Sigmoid colon (tissue), 4 donors: ENCODE results near the gene TSC22D1.

ENCODE experiments used
- EP300 ChIP-seq, 4 donors: sonication (generic); formaldehyde crosslinking; IDR thresholded peaks; one replicate each; pipeline ENCODE4 v1.6.1; 2017; ENCODE audit warnings: antibody characterized with exemption in 4 of 4
- POLR2A ChIP-seq, 2 donors: fragments of 450-650 bp; IDR thresholded peaks; one replicate each; pipeline ENCODE4 v1.6.1; 2016; ENCODE audit warnings: antibody characterized with exemption in 2 of 2, mild to moderate bottlenecking in 2 of 2, moderate library complexity in 2 of 2
- POLR2AphosphoS5 ChIP-seq, 4 donors: sonication (generic); formaldehyde crosslinking; IDR thresholded peaks; one replicate each; pipeline ENCODE4 v1.6.1; 2017; ENCODE audit warnings: antibody characterized with exemption in 4 of 4
- TF ChIP-seq, protein P1 (sequence below), 4 experiments: fragments of 450-650 bp in 3 of 4; fragments of 200-600 bp in 1 of 4; IDR thresholded peaks; one replicate each; pipeline ENCODE4 v1.5.1; 2016 to 2019; ENCODE audit warnings: antibody characterized with exemption in 4 of 4, mild to moderate bottlenecking in 3 of 4, moderate library complexity in 2 of 4

DNA sequence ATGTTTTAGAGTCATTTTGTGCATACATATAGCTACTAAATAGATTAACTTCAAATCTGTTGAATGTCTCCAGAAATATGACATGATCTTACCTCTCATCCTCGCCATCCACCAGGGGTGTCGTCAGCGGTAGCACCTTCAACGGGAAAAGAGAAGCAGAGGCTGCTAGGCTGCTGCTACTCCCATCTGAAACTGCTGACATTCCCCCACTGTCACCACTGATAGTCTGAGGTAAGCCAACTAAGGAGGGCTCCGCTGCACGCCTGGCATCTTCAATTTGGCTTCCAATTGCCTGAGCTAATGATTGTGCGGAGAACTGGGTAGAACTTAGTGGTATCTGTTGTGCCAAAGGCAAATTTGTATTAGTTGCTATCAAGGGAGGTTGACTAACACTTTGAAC, 3.1 kb downstream of the TSC22D1 start:
- TF ChIP-seq, protein P1, sequence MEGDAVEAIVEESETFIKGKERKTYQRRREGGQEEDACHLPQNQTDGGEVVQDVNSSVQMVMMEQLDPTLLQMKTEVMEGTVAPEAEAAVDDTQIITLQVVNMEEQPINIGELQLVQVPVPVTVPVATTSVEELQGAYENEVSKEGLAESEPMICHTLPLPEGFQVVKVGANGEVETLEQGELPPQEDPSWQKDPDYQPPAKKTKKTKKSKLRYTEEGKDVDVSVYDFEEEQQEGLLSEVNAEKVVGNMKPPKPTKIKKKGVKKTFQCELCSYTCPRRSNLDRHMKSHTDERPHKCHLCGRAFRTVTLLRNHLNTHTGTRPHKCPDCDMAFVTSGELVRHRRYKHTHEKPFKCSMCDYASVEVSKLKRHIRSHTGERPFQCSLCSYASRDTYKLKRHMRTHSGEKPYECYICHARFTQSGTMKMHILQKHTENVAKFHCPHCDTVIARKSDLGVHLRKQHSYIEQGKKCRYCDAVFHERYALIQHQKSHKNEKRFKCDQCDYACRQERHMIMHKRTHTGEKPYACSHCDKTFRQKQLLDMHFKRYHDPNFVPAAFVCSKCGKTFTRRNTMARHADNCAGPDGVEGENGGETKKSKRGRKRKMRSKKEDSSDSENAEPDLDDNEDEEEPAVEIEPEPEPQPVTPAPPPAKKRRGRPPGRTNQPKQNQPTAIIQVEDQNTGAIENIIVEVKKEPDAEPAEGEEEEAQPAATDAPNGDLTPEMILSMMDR (IDR thresholded peaks at IDR 0.05), result no peak
- TF ChIP-seq POLR2AphosphoS5 (IDR thresholded peaks at IDR 0.05) (no peak), POLR2A (IDR thresholded peaks at IDR 0.05) (no peak), EP300 (IDR thresholded peaks at IDR 0.05) (no peak)
